Sigmoid colon (tissue), 3 donors: Measurements from ENCODE around the gene TOMT.

Experiments
- CTCF ChIP-seq, 4 experiments: fragments of 450-650 bp in 3 of 4; fragments of 200-600 bp in 1 of 4; IDR thresholded peaks; one replicate each; pipeline ENCODE4 v1.5.1; 2016 to 2019; ENCODE audit warnings: antibody characterized with exemption in 4 of 4, mild to moderate bottlenecking in 3 of 4, moderate library complexity in 2 of 4
- POLR2A ChIP-seq, 2 donors: fragments of 450-650 bp; IDR thresholded peaks; one replicate each; pipeline ENCODE4 v1.6.1; 2016; ENCODE audit warnings: antibody characterized with exemption in 2 of 2, mild to moderate bottlenecking in 2 of 2, moderate library complexity in 2 of 2

- TF ChIP-seq CTCF (IDR thresholded peaks at IDR 0.05) (no peak), POLR2A (IDR thresholded peaks at IDR 0.05) (no peak)
Measured at GRCh38 chr11:72100009-72100408, 5.7 kb upstream of the TOMT start.
